Measurements from ENCODE around the gene PNP. TPM values are rescaled to one million over a fixed set of nuclear protein-coding genes. Genes with fewer than 3 reads are reported as not detected.

PNP gene
- total RNA-seq, 2 experiments from 2014 or later = 227 to 230 TPM

- H3K36me3 Mint-ChIP-seq = peaks cover 48% of the 10 kb centered on the region
- H3K9me3 Mint-ChIP-seq = no peaks in the 10 kb centered on the region
- peaks cover 42% of the 10 kb centered on the region for H3K4me1 Mint-ChIP-seq
- peak; percentile 55 for DNase-seq
- H3K4me3 Mint-ChIP-seq = peak overlapping the region; percentile 99
- H3K27ac Mint-ChIP-seq = peak overlapping the region; percentile 97
- peaks cover 3% of the 10 kb centered on the region for H3K27me3 Mint-ChIP-seq
These were observed 840 bp downstream of the PNP start for GRCh38 chr14:20469890-20470602.

- Mint-ChIP-seq H3K4me3 (peak overlapping the region; percentile 99), H3K27ac (peak overlapping the region; percentile 97), H3K36me3 (peaks cover 53% of the 10 kb centered on the region), H3K9me3 (no peaks in the 10 kb centered on the region), H3K4me1 (peaks cover 47% of the 10 kb centered on the region), H3K27me3 (peaks cover 3% of the 10 kb centered on the region)
- no peak for DNase-seq
These were observed 1.3 kb downstream of the PNP start for GRCh38 chr14:20470603-20470901.

DNA sequence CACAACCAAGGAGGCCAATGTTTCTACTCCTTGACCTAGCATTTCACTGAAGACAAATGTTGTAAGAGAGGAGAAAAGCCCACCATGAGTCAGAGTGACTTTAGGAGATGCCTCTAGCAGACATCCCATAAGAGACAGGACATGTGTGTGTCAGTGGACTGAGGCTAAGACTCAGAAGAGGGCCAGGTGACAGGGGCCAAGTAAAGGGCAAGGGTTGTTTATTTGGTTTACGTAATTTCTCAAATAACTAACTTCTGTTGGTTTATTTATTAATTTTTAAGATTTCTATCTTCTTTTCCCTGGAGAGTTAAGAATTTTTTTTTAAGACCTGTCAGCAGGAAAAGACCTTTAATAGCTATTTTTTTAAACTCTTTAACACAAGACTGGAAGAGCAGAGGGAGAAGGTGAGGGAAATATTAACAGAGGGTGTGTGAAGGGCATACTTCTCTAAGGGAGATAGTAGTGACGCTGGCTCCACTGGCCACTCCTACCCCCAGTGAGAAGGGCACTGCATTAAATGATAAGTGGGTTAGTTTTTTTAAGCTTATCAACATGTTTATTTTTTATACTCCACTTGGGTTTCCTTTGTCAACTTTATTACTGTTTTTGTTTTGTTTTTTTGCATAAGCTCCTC lies 3.4 kb downstream of the PNP start:
- no peak for DNase-seq
- Mint-ChIP-seq H3K36me3 (peaks cover 71% of the 10 kb centered on the region), H3K9me3 (no peaks in the 10 kb centered on the region), H3K4me1 (peaks cover 67% of the 10 kb centered on the region), H3K27ac (peak overlapping the region; percentile 42), H3K27me3 (peaks cover 3% of the 10 kb centered on the region), H3K4me3 (peak overlapping the region; percentile 69)

DNA sequence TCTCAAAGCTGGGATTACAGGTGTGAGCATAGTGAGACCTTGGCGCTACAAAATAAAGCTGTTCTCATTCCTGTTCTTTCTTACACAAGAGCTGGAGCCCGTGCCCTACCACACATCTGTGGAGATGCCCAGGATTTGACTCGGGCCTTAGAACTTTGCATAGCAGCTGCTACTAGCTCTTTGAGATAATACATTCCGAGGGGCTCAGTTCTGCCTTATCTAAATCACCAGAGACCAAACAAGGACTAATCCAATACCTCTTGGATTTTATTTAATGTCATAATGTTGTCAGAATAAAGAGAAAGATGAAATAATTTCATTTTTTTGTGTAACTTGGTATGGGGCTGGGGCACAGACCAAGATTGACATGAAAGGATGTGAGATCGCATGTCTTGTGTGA lies 7.6 kb downstream of the PNP start:
- peaks cover 54% of the 10 kb centered on the region for H3K4me1 Mint-ChIP-seq
- H3K27me3 Mint-ChIP-seq = no peaks in the 10 kb centered on the region
- peaks cover 65% of the 10 kb centered on the region for H3K36me3 Mint-ChIP-seq
- no peak overlapping the region for H3K4me3 Mint-ChIP-seq
- H3K9me3 Mint-ChIP-seq = no peaks in the 10 kb centered on the region
- H3K27ac Mint-ChIP-seq = peak overlapping the region; percentile 89
- no peak for DNase-seq

DNA sequence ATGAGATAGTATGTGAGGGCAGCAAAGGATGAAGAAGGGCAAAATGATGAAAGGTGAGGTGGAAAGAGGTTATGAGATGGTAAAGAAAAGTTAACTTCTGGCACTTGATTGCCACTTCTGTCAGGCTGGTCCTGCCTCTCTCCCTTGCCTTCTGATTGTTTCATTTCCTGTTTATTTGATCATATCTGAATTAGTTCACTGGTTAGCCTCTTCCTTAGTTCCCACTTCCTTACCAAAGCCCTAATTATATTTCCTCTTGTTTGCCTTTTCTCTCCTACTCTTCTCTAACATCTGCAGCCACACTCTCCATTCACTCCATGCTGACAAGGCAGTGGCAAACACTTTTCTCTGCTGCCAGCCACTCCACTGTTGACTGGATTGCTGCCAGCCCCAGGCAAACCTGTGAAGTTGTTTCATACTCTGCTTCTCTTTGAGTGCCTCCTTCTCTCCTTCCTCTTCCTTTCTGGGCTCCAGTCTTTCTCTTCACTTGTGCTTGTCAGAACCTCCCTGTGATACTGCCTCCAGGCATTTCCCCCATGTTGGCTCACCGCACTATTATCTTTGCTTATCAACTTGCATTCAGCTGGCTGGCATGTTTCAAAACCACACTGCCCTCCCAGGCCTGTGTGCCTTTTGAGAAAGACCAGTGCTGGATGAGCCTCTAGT lies 8.1 kb downstream of the PNP start:
- peaks cover 50% of the 10 kb centered on the region for H3K4me1 Mint-ChIP-seq
- H3K4me3 Mint-ChIP-seq = peak overlapping the region; percentile 47
- no peaks in the 10 kb centered on the region for H3K9me3 Mint-ChIP-seq
- H3K36me3 Mint-ChIP-seq = peaks cover 59% of the 10 kb centered on the region
- H3K27ac Mint-ChIP-seq = peak overlapping the region; percentile 89
- H3K27me3 Mint-ChIP-seq = no peaks in the 10 kb centered on the region
- no peak for DNase-seq

GRCh38 chr14:20478894-20479293 lies 9.7 kb downstream of the PNP start:
- DNase-seq = no peak
- Mint-ChIP-seq H3K27ac (no peak overlapping the region), H3K9me3 (no peaks in the 10 kb centered on the region), H3K27me3 (no peaks in the 10 kb centered on the region), H3K4me3 (no peak overlapping the region), H3K4me1 (peaks cover 48% of the 10 kb centered on the region), H3K36me3 (peaks cover 50% of the 10 kb centered on the region)

- no peak overlapping the region for H3K27ac Mint-ChIP-seq
- H3K27me3 Mint-ChIP-seq = no peaks in the 10 kb centered on the region
- peaks cover 17% of the 10 kb centered on the region for H3K36me3 Mint-ChIP-seq
- no peak for DNase-seq
- no peaks in the 10 kb centered on the region for H3K9me3 Mint-ChIP-seq
- no peak overlapping the region for H3K4me3 Mint-ChIP-seq
- H3K4me1 Mint-ChIP-seq = peaks cover 24% of the 10 kb centered on the region
These were observed 13.2 kb downstream of the PNP start for GRCh38 chr14:20482382-20482781.

DNA sequence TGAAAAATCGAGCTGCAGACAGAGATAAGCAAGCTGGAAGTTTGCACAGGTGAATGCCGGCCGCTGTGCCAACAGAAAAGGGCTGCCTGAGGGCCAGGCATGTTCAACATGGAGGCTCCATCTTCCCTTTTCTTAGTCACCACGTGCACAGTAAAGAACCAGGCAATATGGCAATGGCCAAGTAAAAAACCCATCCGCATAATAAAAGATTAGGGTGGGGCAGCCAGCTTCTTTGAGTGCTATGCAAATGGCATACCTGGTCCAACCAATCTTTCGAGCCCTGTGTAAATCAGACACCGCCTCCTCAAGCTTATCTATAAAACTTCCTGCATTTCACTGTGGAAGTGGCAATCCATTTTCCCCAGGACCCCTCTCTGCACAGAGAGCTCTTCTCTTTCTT lies 16.7 kb downstream of the PNP start:
- Mint-ChIP-seq H3K36me3 (no peaks in the 10 kb centered on the region), H3K4me1 (peaks cover 44% of the 10 kb centered on the region), H3K9me3 (no peaks in the 10 kb centered on the region), H3K4me3 (no peak overlapping the region), H3K27ac (no peak overlapping the region), H3K27me3 (no peaks in the 10 kb centered on the region)
- DNase-seq = no peak

- no peaks in the 10 kb centered on the region for H3K27me3 Mint-ChIP-seq
- H3K4me1 Mint-ChIP-seq = peaks cover 49% of the 10 kb centered on the region
- H3K9me3 Mint-ChIP-seq = no peaks in the 10 kb centered on the region
- peak overlapping the region; percentile 2 for H3K4me3 Mint-ChIP-seq
- no peak overlapping the region for H3K27ac Mint-ChIP-seq
- no peaks in the 10 kb centered on the region for H3K36me3 Mint-ChIP-seq
- no peak for DNase-seq
These were observed 17.6 kb downstream of the PNP start for GRCh38 chr14:20486684-20487395.

- no peak for DNase-seq
- no peaks in the 10 kb centered on the region for H3K27me3 Mint-ChIP-seq
- H3K4me1 Mint-ChIP-seq = peaks cover 51% of the 10 kb centered on the region
- H3K36me3 Mint-ChIP-seq = no peaks in the 10 kb centered on the region
- H3K4me3 Mint-ChIP-seq = no peak overlapping the region
- no peak overlapping the region for H3K27ac Mint-ChIP-seq
- H3K9me3 Mint-ChIP-seq = no peaks in the 10 kb centered on the region
These were observed 18.2 kb downstream of the PNP start for GRCh38 chr14:20487396-20487725.

DNA sequence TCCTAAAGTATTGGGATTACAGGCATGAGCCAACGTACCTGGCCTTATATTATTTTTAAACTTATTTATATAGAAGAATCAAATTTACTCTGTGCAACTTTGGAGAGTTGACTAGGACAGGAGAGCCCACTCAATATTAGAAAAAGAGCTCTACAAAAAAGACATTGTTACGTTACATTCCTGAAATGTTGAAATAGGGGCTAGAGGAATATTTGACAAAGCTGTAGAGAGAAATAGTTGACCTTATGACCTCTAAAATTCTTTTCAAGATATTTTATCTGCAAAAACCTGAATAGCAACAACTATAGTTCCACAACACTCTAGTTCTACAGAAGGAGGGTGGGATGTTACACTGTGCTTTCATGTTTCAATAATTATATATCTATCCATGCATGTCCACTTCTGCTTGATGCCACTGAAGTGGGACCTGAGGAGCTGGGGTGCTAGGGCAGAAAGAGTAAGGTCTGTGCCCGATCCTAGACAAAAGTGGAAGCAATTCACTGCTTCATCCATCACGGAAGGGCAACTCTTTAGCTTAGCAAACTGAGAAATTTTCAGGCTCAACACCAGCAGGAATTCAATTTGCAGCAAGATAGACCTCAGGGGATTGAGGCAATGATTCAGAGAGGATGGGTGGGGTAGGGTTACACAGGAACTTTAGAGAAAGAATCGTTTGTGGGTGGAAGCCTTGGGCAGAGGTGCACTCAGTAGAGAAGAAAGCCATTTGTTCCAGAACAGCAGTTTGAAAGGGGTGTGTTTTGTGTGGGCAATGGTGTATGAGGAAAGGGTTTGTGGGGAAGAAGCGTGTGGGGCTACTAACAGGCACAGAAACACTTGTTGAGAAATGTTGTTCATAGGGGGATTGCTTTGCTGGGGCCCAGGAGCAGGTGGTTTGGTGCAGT lies 20.1 kb downstream of the PNP start:
- Mint-ChIP-seq H3K27ac (peak overlapping the region; percentile 70), H3K9me3 (no peaks in the 10 kb centered on the region), H3K36me3 (no peaks in the 10 kb centered on the region), H3K4me3 (no peak overlapping the region), H3K27me3 (no peaks in the 10 kb centered on the region), H3K4me1 (peaks cover 52% of the 10 kb centered on the region)
- no peak for DNase-seq

DNA sequence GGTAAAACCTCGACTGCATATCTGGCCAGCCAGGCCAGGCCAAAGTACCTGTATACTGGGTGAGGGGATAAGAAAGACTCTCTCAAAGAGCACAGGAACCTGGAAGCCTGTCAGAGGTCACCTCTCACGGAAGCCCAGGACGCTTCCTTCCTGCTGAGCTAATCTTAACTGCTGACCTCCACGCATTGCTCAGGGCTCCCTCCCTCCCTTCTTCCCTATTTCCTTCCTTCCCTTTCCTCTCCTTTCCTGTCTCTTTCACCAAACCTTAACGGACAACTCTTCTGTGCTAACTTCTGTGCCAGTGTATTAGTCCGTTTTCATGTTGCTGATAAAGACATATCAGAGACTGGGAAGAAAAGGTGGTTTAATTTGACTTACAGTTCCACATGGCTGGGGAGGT lies 21.4 kb downstream of the PNP start:
- no peak for DNase-seq
- Mint-ChIP-seq H3K27me3 (no peaks in the 10 kb centered on the region), H3K4me1 (peaks cover 63% of the 10 kb centered on the region), H3K4me3 (peak overlapping the region; percentile 19), H3K9me3 (peaks cover 2% of the 10 kb centered on the region), H3K36me3 (peaks cover 2% of the 10 kb centered on the region), H3K27ac (peak overlapping the region; percentile 78)

DNA sequence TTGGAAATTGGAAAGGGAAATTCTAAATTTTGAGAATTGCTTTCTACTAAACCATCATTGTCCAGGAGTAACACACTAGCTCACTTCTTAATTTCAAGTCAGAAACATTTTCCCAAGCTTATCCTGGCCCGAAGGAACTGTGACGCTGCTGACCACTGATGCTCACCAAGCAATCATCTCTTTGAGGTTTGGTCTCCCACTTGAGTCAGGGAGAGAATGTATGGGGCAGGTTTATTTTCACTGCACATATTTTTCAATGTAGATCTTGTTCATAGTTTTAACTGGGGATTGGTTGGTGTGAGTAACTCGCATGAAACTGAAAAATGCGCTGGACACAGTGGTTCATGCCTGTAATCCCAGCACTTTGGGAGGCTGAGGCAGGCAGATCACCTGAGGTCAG lies 23.3 kb downstream of the PNP start:
- H3K4me1 Mint-ChIP-seq = peaks cover 60% of the 10 kb centered on the region
- H3K27ac Mint-ChIP-seq = peak overlapping the region; percentile 62
- no peak overlapping the region for H3K4me3 Mint-ChIP-seq
- DNase-seq = no peak
- no peaks in the 10 kb centered on the region for H3K27me3 Mint-ChIP-seq
- H3K9me3 Mint-ChIP-seq = peaks cover 5% of the 10 kb centered on the region
- H3K36me3 Mint-ChIP-seq = peaks cover 2% of the 10 kb centered on the region

- H3K9me3 Mint-ChIP-seq = peaks cover 5% of the 10 kb centered on the region
- H3K36me3 Mint-ChIP-seq = peaks cover 2% of the 10 kb centered on the region
- no peak overlapping the region for H3K27ac Mint-ChIP-seq
- no peak for DNase-seq
- H3K4me1 Mint-ChIP-seq = peaks cover 58% of the 10 kb centered on the region
- H3K4me3 Mint-ChIP-seq = no peak overlapping the region
- H3K27me3 Mint-ChIP-seq = no peaks in the 10 kb centered on the region
These were observed 24.4 kb downstream of the PNP start for GRCh38 chr14:20493634-20494033.
